ENCODE measurements around the gene UPK1A. TPM values are rescaled to one million over a fixed set of nuclear protein-coding genes. Genes with fewer than 3 reads are reported as not detected.

UPK1A gene
- total RNA-seq, 1 donor from 2014 or later: not detected

DNA sequence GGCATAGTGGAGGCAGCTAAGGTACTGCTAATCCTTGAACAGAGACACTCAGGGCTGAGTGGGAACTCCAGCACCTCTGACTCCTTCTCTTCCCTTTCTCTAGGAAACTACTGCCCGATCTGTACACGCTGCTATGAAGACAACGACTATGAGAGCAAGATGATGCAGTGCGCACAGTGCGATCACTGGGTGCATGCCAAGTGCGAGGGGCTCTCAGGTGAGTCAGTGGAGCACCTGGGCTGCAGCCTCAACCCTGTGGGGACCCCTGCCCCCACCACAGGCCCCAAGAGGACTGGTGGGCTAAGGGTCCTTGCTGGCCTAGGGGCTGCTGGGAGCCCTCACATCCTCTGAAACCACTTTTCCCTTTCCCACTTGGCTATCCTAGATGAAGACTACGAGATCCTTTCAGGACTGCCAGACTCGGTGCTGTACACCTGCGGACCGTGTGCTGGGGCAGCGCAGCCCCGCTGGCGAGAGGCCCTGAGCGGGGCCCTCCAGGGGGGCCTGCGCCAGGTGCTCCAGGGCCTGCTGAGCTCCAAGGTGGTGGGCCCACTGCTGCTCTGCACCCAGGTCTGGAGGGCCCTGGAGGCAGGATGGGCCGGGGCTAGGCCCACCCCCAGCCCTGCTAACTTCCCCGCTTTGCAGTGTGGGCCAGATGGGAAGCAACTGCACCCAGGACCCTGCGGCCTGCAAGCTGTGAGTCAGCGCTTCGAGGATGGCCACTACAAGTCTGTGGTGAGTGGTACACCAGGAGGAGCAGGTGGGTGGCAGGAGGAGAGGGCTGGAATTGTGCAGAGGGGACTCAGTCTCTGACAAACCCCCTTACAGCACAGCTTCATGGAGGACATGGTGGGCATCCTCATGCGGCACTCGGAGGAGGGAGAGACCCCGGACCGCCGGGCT is 61.0 kb downstream of the UPK1A start:
- TF ChIP-seq, protein P1, sequence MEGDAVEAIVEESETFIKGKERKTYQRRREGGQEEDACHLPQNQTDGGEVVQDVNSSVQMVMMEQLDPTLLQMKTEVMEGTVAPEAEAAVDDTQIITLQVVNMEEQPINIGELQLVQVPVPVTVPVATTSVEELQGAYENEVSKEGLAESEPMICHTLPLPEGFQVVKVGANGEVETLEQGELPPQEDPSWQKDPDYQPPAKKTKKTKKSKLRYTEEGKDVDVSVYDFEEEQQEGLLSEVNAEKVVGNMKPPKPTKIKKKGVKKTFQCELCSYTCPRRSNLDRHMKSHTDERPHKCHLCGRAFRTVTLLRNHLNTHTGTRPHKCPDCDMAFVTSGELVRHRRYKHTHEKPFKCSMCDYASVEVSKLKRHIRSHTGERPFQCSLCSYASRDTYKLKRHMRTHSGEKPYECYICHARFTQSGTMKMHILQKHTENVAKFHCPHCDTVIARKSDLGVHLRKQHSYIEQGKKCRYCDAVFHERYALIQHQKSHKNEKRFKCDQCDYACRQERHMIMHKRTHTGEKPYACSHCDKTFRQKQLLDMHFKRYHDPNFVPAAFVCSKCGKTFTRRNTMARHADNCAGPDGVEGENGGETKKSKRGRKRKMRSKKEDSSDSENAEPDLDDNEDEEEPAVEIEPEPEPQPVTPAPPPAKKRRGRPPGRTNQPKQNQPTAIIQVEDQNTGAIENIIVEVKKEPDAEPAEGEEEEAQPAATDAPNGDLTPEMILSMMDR (IDR thresholded peaks at IDR 0.05; ENCODE audit: insufficient read depth, low read length, poor library complexity, severe bottlenecking): no peak
- Histone ChIP-seq H3K4me3 (ENCODE audit: low read depth, low read length) (no peak overlapping the region), H3K36me3 (ENCODE audit: control insufficient read depth, insufficient read depth, low read length) (peaks cover 9% of the 10 kb centered on the region), H3K27me3 (ENCODE audit: control insufficient read depth, insufficient read depth, low read length) (no peaks in the 10 kb centered on the region)
- no peak for DNase-seq (ENCODE audit: low read depth)

Other genes starting within 250 kb of the UPK1A start
- gene FFAR2, start 218.3 kb upstream of the UPK1A start, total RNA-seq: not detected in 2 replicates
- gene KRTDAP, start 176.1 kb upstream of the UPK1A start, total RNA-seq: not detected in 2 replicates
- 219 and 266 TPM in 2 replicates for gene DMKN, start 152.9 kb upstream of the UPK1A start, total RNA-seq
- gene SBSN, start 138.2 kb upstream of the UPK1A start, total RNA-seq: not detected in 2 replicates
- gene GAPDHS, start 133.1 kb upstream of the UPK1A start, total RNA-seq: not detected in 2 replicates
- 160 and 166 TPM in 2 replicates for gene TMEM147, start 120.9 kb upstream of the UPK1A start, total RNA-seq
- not detected in 2 replicates for gene ATP4A, start 102.9 kb upstream of the UPK1A start, total RNA-seq
- gene PMIS2, start 80.3 kb upstream of the UPK1A start, total RNA-seq: not detected in 2 replicates
- 12.3 and 14.1 TPM in 2 replicates for gene HAUS5, start 53.8 kb upstream of the UPK1A start, total RNA-seq
- 115 and 121 TPM in 2 replicates for gene RBM42, start 37.5 kb upstream of the UPK1A start, total RNA-seq
- not detected in 2 replicates for gene ETV2, start 24.8 kb upstream of the UPK1A start, total RNA-seq
- 347 and 569 TPM in 2 replicates for gene COX6B1, start 18.2 kb upstream of the UPK1A start, total RNA-seq
- gene ZBTB32, start 38.0 kb downstream of the UPK1A start, total RNA-seq: not detected in 2 replicates
- gene KMT2B, start 51.5 kb downstream of the UPK1A start, total RNA-seq: 18.4 and 31.8 TPM in 2 replicates
- 1.9 and 8.8 TPM in 2 replicates for gene IGFLR1, start 75.9 kb downstream of the UPK1A start, total RNA-seq
- 15.5 and 17.6 TPM in 2 replicates for gene U2AF1L4, start 78.9 kb downstream of the UPK1A start, total RNA-seq
- gene PSENEN, start 79.1 kb downstream of the UPK1A start, total RNA-seq: 46.8 and 59.7 TPM in 2 replicates
- gene LIN37, start 82.1 kb downstream of the UPK1A start, total RNA-seq: 15.1 and 22.0 TPM in 2 replicates
- 0.17 and 0.82 TPM in 2 replicates for gene HSPB6, start 90.5 kb downstream of the UPK1A start, total RNA-seq
- gene PROSER3, start 91.7 kb downstream of the UPK1A start, total RNA-seq: 6.1 and 13.0 TPM in 2 replicates
- 2.8 and 3.5 TPM in 2 replicates for gene ARHGAP33, start 109.0 kb downstream of the UPK1A start, total RNA-seq
- not detected in 2 replicates for gene PRODH2, start 146.3 kb downstream of the UPK1A start, total RNA-seq
- 0.68 and 0.92 TPM in 2 replicates for gene NPHS1, start 186.0 kb downstream of the UPK1A start, total RNA-seq
- 0.50 and 1.0 TPM in 2 replicates for gene KIRREL2, start 190.4 kb downstream of the UPK1A start, total RNA-seq
- gene APLP1, start 202.1 kb downstream of the UPK1A start, total RNA-seq: 6.3 and 9.3 TPM in 2 replicates
- gene NFKBID, start 234.0 kb downstream of the UPK1A start, total RNA-seq: 6.1 and 6.2 TPM in 2 replicates
- gene HCST, start 236.0 kb downstream of the UPK1A start, total RNA-seq: not detected in 2 replicates
- 1.1 TPM in 1 of 2 replicates, not detected in the other for gene TYROBP, start 241.8 kb downstream of the UPK1A start, total RNA-seq